Activated CD4-positive, CD25-positive, alpha-beta regulatory T cell (primary cell): ENCODE measurements around the gene ENPP1.

ENCODE experiments used
- DNase-seq, 4 experiments: peaks; one replicate each; lab custom pipeline; 2025; lab: John Stamatoyannopoulos, UW

The ENPP1 gene

DNA sequence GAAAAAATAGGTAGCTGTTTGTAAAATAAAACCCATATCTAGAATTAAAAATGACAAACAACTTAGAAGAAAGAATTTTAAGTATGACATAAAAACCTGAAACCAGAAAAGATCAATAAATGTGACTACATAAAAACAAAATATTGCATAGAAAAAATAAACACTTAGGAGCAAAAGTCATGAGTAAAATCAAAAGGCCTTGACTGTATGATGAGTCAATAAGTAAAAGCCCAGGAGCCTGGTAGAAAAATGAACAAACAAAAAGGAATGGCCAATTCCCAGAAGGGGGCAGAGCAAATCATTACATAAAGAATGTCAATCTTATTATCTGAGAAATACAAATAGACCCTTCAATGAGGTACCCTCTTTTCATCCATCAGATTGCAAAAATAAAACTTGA is 20.7 kb upstream of the ENPP1 start:
- DNase-seq: no peak

- DNase-seq: no peak
These were observed 19.8 kb upstream of the ENPP1 start for GRCh38 chr6:131787766-131788712.

GRCh38 chr6:131789219-131789618 is 18.6 kb upstream of the ENPP1 start:
- no peak for DNase-seq

GRCh38 chr6:131791476-131791875 is 16.3 kb upstream of the ENPP1 start:
- no peak for DNase-seq

DNA sequence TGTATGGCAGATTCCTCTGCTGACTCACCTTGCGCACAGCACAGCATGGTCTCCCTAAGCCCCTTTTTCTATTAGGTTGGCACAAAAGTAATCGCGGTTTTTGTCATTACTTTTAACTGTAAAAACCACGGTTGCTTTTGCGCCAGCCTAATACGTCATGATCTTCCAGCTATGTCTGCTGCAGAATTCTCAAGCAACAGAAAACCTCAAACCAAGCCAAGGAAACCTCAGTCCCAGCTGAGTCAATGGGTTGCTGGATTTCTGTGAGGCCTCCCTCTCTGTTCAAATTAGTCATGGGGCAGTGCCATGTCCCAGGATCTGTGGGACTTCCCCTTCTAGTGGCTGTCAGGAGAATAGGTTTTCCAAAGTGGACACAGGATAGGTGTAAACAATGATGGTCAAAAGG is 15.7 kb upstream of the ENPP1 start:
- no peak for DNase-seq

- no peak for DNase-seq
These were observed 12.5 kb upstream of the ENPP1 start for GRCh38 chr6:131795366-131795765.

DNA sequence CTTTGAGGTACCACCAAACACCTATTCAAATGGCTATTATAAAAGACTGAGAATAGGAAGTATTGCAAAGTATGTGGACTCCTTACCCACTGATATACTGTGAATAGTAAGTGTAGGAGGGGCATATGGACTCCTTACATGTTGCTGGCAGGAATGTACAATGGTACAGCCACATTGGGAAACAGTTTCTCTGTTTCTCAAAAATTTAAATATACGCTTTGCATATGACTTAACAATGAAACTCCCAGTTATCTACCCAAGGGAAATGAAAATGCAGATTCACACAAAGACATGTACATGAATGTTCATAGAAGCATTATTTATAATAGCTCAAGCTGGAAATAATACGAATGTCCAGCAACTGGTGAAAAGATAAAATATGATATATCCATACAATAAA is 5.5 kb upstream of the ENPP1 start:
- DNase-seq: no peak

GRCh38 chr6:131803007-131803769 is 4.6 kb upstream of the ENPP1 start:
- DNase-seq: no peak

DNA sequence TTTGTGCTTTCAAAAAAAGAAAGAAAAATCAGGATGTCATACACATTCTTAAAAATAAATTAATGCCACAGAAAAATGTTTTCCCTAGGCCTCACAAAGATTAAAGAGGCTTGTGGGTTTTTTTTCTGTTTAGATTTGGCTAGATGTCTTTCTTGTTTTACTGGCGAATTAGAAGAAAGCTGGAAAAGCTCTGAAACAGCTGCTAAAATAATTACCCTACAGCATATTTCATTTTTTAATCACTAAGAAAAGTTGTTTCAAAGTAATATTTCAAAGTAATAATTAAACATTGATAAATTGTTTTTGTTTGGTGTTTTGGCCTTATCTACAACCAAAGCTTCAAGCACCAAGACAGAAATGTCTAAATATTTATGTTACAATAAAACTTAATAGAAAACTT is 3.7 kb upstream of the ENPP1 start:
- DNase-seq: no peak

DNA sequence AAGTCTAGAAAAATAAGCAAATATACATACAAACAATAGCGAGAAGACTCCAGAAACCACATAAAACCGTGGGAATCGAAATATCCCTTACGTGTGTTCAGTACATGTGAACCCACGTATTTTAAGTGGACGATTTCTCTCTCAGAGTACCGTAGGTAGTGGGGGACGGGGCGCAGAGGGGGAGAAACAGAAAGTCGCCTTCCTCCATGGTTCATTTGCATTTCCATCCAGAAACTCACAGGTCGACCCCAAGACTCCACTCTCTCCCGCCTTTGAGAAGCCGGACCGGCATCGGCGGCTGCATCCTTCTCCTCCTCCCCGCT is 538 bp upstream of the ENPP1 start:
- no peak for DNase-seq

- no peak for DNase-seq
These were observed 845 bp downstream of the ENPP1 start for GRCh38 chr6:131808460-131809269.

GRCh38 chr6:131811500-131811899 is 3.7 kb downstream of the ENPP1 start:
- DNase-seq: no peak

DNA sequence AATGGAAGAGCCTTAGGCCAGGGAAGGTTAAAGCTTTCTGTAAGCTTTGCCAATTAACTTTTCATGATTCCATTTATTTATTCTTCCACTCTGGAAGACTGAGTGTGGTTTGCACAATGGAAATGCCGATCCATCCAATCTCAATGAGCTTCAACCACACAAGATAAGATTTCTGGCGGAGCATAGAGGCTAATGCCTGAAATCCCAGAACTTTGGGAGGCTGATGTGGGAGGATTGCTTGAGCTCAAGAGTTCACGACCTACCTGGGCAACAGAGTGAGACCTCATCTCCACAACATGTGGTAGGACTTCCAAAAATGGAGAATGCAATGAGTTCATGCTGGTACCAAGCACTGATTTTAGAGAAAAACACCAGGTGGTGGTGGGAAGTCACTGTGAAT is 6.2 kb downstream of the ENPP1 start:
- DNase-seq: no peak

DNA sequence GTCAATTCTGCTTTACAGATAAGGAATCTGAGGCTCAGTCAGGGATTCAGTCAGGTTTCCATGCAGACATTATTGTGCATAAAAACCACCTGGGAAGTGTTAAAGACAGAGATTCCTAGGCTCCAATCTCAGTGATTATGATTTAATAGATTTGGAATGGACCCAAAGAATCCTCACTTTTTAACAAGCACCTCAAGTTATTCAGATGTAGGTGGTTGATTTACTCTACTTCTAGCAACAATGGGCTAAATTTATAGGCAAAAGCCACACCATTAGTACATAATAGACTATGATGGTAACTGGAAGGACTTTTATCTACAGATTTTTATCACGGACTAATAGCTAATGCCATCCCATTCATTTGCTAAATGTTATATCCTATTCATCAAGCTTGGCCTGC is 9.0 kb downstream of the ENPP1 start:
- no peak for DNase-seq

DNA sequence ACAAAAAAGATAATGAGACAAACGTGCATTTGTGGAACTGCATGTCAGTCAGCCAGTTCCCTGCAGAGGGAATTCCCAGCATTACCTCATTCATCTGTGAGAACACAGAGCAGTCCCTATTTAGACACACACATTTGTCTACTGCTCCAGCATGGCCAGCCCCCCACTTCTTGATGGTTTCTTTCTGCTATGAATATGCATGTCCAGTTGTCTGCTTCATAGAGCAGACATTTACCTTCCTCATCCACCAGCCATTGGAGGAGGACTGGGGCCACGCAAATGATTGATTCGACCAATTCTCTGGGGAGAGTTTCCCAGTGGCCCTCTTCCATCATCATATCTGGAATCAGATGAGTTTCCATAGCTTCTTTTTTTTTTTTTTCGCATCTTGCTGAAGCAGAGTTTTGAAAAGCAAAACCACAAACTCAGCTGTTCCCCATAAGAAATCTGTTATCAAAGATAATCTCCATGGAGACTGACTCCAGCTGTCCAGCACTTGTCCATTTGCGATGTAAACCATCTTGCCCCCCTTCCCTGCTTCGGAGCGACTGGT is 11.8 kb downstream of the ENPP1 start:
- DNase-seq: no peak

DNA sequence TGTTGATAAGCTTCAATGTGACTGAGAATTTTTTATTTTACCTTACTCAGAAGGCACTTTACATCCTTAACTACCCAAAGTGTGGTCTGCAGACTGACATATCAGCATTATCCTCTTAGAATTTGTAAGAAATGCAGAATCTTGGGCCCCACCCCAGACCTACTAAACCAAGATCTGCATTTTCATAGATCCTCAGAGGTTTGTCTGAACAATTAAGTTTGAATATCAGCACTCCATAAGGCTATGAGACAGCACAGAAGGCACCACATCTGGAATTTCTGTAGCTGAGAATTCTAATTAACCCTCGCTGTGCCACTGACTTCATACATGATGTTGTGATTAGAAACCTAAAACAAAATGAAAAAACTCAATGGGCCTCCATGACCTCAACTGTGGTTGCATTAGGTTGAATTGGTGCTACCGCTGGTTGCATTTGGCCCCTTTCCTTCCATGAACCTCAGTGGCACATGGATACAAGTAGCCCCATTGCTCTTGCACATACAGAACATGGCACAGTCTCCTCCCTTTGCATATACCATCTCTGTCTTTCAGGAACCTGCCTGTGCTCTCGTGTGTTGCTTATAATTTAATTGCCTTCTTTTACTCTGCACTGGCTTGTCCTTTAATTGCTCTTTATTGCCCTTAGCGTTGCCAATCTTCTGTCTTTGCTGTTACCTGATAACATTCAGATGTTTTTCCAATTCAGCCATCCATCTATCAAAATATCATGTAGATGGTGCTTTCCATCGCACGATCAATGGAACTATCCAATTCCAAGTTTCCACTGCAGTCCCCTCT is 13.4 kb downstream of the ENPP1 start:
- no peak for DNase-seq

DNA sequence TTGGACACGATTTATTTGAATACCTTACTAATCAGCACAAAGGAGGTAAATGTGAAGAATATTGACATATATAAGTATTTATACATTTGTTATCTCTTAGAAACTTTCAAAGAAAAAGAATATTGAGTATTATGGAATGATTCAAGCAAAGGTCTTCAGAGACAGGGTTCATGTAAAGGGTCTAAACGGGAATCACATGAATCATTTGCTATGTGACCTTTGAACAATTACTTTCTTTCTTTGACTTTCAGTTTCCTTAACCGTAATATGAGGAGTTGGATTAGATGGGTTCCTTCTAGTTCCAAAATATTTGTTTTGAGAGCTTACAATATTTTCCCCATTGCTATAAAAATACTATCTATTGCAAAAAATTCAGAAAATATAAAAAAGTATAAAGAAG is 14.3 kb downstream of the ENPP1 start:
- no peak for DNase-seq

GRCh38 chr6:131823276-131823902 is 15.6 kb downstream of the ENPP1 start:
- DNase-seq: no peak

GRCh38 chr6:131825946-131826345 is 18.1 kb downstream of the ENPP1 start:
- no peak for DNase-seq

DNA sequence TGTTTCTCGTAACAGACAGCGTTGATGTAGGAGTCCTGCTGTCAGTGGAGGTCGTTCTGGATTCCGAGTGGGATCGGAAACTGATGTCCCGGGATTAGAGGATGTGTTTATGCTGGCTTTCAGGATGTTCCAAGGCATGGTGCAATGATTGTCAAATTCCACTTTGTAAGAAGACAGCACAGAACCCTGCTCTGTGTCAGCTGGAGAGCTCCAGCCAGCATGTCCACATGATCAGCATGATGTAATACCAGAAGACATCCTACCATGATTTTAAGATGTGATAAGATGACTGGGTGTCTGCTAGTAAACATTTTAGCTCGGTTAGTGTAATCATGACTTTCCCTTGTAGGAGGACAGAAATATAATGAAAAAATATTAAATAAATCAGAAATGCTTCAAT is 20.3 kb downstream of the ENPP1 start:
- no peak for DNase-seq

DNA sequence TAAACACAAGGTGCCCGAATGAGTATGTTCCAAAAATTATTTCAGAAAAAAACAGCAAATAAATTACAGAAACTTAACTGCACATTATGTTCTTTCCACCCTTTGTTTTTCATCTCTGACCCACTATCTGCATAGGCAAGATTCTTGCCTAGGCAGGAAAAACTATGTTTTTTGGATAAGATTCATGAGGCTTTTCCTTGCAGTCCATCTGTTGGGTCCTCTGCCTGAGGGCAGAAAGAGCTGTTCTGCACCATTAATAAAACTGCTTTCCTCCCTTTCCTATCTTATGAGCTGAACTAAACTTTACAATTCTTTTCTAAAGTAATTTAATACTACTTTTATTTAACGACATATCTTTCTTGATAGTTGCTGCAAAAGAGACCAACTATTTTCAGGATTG is 21.1 kb downstream of the ENPP1 start:
- DNase-seq: no peak
